ENCODE results near the gene CDH26. TPM values are rescaled to one million over a fixed set of nuclear protein-coding genes. Genes with fewer than 3 reads are reported as not detected.

The CDH26 gene
- total RNA-seq, 1 donor from 2014 or later: 8.8 TPM

- Histone ChIP-seq H3K9me3 (no peaks in the 10 kb centered on the region), H3K27ac (peak overlapping the region; percentile 7), H3K27me3 (no peaks in the 10 kb centered on the region), H3K4me3 (peak overlapping the region; percentile 71), H3K36me3 (no peaks in the 10 kb centered on the region), H3K4me1 (peaks cover 24% of the 10 kb centered on the region)
- peak; percentile 98 for ATAC-seq
- intact Hi-C loops (cut with DNase I): no loop called here
- peak; percentile 98 for TF ChIP-seq CTCF (IDR thresholded peaks at IDR 0.05)
- peak; percentile 92 for DNase-seq
These were observed 24.2 kb upstream of the CDH26 start for GRCh38 chr20:59933849-59934585.

- Histone ChIP-seq H3K27ac (no peak overlapping the region), H3K4me1 (peaks cover 28% of the 10 kb centered on the region), H3K27me3 (no peaks in the 10 kb centered on the region), H3K36me3 (no peaks in the 10 kb centered on the region), H3K4me3 (no peak overlapping the region), H3K9me3 (no peaks in the 10 kb centered on the region)
- no peak for TF ChIP-seq CTCF (IDR thresholded peaks at IDR 0.05)
- no peak for ATAC-seq
- intact Hi-C loops (cut with DNase I): no loop called here
- DNase-seq: peak; percentile 28
These were observed 22.6 kb upstream of the CDH26 start for GRCh38 chr20:59935457-59936185.

GRCh38 chr20:59936409-59936808 lies 21.8 kb upstream of the CDH26 start:
- Histone ChIP-seq H3K4me3 (no peak overlapping the region), H3K9me3 (no peaks in the 10 kb centered on the region), H3K4me1 (peaks cover 34% of the 10 kb centered on the region), H3K27ac (no peak overlapping the region), H3K36me3 (no peaks in the 10 kb centered on the region), H3K27me3 (no peaks in the 10 kb centered on the region)
- no peak for DNase-seq
- no peak for ATAC-seq
- intact Hi-C loops (cut with DNase I): no loop called here
- TF ChIP-seq CTCF (IDR thresholded peaks at IDR 0.05): no peak

- Histone ChIP-seq H3K4me3 (no peak overlapping the region), H3K9me3 (no peaks in the 10 kb centered on the region), H3K4me1 (peaks cover 41% of the 10 kb centered on the region), H3K36me3 (peaks cover 2% of the 10 kb centered on the region), H3K27ac (no peak overlapping the region), H3K27me3 (no peaks in the 10 kb centered on the region)
- no peak for TF ChIP-seq CTCF (IDR thresholded peaks at IDR 0.05)
- intact Hi-C loops (cut with DNase I): no loop called here
- no peak for DNase-seq
- ATAC-seq: no peak
These were observed 21.1 kb upstream of the CDH26 start for GRCh38 chr20:59937150-59937549.

GRCh38 chr20:59938221-59938620 lies 20.0 kb upstream of the CDH26 start:
- no peaks in the 10 kb centered on the region for H3K27me3 ChIP-seq
- intact Hi-C loops (cut with DNase I): no loop called here
- no peak for DNase-seq
- no peaks in the 10 kb centered on the region for H3K9me3 ChIP-seq
- H3K27ac ChIP-seq: no peak overlapping the region
- ATAC-seq: no peak
- H3K36me3 ChIP-seq: peaks cover 13% of the 10 kb centered on the region
- no peak for TF ChIP-seq CTCF (IDR thresholded peaks at IDR 0.05)
- H3K4me3 ChIP-seq: peak overlapping the region; percentile 87
- peaks cover 42% of the 10 kb centered on the region for H3K4me1 ChIP-seq

Measured in upper lobe of right lung (tissue), 1 donor.